GM10248 (cell line): ENCODE measurements around the gene MKRN2.
"Not testable (repeated sequence)": the region's sequence is repeated elsewhere in the genome, so short reads cannot be mapped to it uniquely, and the experiment has no call there.

Experiments
- CTCF ChIA-PET: fragments of 300-600 bp; sonication (Branson Sonifier 250); formaldehyde crosslinking; extraction: SDS; loops from one replicate; lab custom pipeline; 2021; ENCODE audit warnings: antibody characterized with exemption; lab: Yijun Ruan, JAX
- POLR2A ChIA-PET: fragments of 350-650 bp; sonication (Branson Sonifier 250); formaldehyde crosslinking; extraction: SDS; loops from one replicate; lab custom pipeline; 2020; ENCODE audit warnings: antibody characterized with exemption; lab: Yijun Ruan, JAX
- DNase-seq: peaks from one replicate; pipeline ENCODE4 v3.0.0; 2012; ENCODE audit errors: extremely low spot score
- TF ChIP-seq, protein P1 (sequence below): IDR thresholded peaks from 2 replicates; pipeline ENCODE4 v1.5.1; 2012; ENCODE audit warnings: mild to moderate bottlenecking, low read depth; ENCODE audit errors: extremely low read depth, missing control alignments, control extremely low read depth

Gene MKRN2

GRCh38 chr3:12527757-12528143 lies 29.1 kb upstream of the MKRN2 start:
- POLR2A ChIA-PET: no interaction called here
- TF ChIP-seq, protein P1, sequence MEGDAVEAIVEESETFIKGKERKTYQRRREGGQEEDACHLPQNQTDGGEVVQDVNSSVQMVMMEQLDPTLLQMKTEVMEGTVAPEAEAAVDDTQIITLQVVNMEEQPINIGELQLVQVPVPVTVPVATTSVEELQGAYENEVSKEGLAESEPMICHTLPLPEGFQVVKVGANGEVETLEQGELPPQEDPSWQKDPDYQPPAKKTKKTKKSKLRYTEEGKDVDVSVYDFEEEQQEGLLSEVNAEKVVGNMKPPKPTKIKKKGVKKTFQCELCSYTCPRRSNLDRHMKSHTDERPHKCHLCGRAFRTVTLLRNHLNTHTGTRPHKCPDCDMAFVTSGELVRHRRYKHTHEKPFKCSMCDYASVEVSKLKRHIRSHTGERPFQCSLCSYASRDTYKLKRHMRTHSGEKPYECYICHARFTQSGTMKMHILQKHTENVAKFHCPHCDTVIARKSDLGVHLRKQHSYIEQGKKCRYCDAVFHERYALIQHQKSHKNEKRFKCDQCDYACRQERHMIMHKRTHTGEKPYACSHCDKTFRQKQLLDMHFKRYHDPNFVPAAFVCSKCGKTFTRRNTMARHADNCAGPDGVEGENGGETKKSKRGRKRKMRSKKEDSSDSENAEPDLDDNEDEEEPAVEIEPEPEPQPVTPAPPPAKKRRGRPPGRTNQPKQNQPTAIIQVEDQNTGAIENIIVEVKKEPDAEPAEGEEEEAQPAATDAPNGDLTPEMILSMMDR: no peak
- DNase-seq: no peak
- CTCF ChIA-PET: no interaction called here

- CTCF ChIA-PET: interaction anchor here (1.1 kb wide), 1 partner anchor 11 kb away, joined by 3 read pairs; no protein-coding TSS in a partner anchor
- POLR2A ChIA-PET: no interaction called here
- no peak for DNase-seq
- TF ChIP-seq, protein P1: no peak
These were observed 24.7 kb upstream of the MKRN2 start for GRCh38 chr3:12532182-12532581.

DNA sequence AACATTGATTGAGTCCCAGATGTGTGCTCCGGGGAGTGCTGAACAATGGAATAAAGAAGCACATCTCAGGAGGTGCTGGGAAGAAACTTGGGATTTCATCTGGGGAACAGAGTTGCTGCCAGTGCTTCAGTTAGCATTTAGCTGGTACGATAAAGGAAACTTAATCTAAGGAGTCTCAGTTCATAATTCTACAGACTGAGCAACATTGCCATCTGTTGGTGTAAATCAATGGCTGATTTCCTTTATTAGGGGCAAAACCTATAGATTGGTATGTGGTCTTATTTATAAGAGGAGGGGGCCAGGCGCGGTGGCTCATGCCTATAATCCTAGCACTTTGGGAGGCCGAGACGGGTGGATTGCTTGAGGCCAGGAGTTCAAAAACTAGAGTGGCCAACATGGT lies 20.5 kb upstream of the MKRN2 start:
- TF ChIP-seq, protein P1: peak; percentile 6
- DNase-seq: no peak
- ChIA-PET CTCF (interaction anchor here (1.3 to 2.8 kb wide), 3 partner anchors 10 to 61 kb away, joined by 3 to 11 read pairs (median 5); partner anchors contain the start of gene MKRN2OS), POLR2A (no interaction called here)

- TF ChIP-seq, protein P1: no peak
- CTCF ChIA-PET: no interaction called here
- DNase-seq: no peak
- POLR2A ChIA-PET: no interaction called here
These were observed 15.3 kb upstream of the MKRN2 start for GRCh38 chr3:12541625-12542024.

DNA sequence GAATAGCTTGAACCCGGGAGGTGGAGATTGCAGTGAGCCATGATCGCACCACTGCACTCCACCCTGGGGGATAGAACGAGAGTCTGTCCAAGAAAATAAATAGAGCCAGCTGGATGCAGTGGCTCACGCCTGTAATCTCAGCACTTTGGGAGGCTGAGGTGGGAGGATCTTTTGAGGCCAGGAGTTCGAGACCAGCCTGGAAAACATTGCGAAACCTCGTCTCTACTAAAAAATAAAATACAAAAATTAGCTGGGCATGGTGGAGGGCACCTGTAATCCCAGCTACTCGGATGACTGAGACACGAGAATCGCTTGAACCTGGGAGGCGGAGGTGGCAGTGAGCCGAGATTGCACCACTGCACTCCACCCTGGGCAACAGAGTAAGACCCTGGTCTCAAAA lies 13.4 kb upstream of the MKRN2 start:
- DNase-seq: not testable (repeated sequence)
- POLR2A ChIA-PET: interaction anchor here (0.7 kb wide), 1 partner anchor 13 kb away, joined by 4 read pairs; no protein-coding TSS in a partner anchor
- CTCF ChIA-PET: interaction anchor here (0.9 to 1.6 kb wide), 4 partner anchors 11 to 42 kb away, joined by 3 to 4 read pairs (median 4); no protein-coding TSS in a partner anchor

DNA sequence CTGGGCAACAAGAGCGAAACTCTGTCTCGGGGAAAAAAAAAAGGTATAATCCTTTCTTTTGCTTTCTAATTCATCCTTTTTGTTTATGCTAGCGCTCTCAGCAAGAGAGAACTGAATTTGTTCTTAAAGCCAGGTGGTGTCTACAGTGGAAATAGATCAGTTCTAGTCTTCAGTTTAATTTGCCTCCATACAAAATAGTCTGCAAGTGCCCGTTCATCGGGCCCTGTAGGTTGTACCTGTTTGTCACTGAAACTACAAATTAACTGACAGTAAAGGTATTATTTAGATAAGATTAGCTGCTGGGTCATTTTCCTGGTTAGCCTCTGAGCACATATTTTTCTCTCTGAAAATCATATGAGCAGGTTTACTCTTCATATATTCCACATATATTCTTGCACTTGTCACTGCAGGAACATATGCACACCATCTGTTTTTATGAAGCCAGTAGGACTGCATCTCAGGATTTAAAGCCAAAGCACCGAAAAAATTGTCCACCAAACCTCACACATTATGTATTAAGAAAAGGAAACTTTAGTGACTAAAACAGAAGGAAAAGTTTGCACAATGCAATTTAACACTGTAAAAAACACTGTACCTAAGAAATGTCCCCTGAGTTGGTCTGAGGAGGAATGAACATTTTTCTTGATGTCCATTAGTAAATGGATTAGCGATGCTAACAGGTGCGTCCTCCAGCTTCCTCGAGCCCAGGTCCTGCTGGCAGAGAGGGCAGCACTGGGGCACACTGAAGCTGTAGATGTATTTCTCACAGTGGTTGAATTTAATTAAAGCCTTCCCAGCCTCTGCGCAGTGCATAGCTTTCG lies 12.0 kb upstream of the MKRN2 start:
- ChIA-PET CTCF (interaction anchor here (0.7 to 3.2 kb wide), 2 partner anchors 8 to 14 kb away, joined by 3 to 11 read pairs; no protein-coding TSS in a partner anchor), POLR2A (no interaction called here)
- no peak for DNase-seq
- TF ChIP-seq, protein P1: no peak

GRCh38 chr3:12545473-12545791 lies 11.5 kb upstream of the MKRN2 start, which contains the start of gene MKRN2OS:
MKRN2OS (minus strand) TSS chr3:12545499; CDS start chr3:12545464, 35 bp downstream.
- TF ChIP-seq, protein P1: no peak
- ChIA-PET POLR2A (no interaction called here), CTCF (interaction anchor here (0.7 to 3.2 kb wide), 2 partner anchors 9 to 14 kb away, joined by 3 to 11 read pairs; no protein-coding TSS in a partner anchor)
- no peak for DNase-seq
